ENCODE measurements around the gene LRSAM1.

LRSAM1 gene

DNA sequence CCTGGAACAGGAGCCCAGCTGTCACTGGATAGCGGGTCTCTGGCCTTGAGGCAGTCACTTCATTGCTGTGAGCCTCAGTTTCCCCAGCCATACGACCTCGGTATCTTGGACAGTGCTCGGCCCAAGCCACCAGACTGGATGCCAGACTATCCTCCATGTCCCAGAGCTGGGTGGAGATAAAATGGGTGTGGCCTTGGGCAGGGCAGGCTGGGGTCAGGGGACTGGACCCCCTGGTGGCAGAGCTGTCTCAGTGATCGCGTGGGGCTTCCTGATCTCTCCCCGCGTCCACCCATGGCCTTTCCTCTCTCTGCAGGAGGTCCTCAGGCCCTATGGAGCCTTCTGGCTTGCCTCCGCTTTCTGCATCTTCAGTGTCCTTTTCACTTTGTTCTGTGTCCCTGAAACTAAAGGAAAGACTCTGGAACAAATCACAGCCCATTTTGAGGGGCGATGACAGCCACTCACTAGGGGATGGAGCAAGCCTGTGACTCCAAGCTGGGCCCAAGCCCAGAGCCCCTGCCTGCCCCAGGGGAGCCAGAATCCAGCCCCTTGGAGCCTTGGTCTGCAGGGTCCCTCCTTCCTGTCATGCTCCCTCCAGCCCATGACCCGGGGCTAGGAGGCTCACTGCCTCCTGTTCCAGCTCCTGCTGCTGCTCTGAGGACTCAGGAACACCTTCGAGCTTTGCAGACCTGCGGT lies 44.4 kb upstream of the LRSAM1 start:
- no peak for DNase-seq (ENCODE audit: low spot score)
- in situ Hi-C loops (cut with MboI; ENCODE audit: low pct_unique_long_range_greater_than_20kb, low sequenced_read_pairs, unreplicated experiment): no loop called here
- TF ChIP-seq, protein P1, sequence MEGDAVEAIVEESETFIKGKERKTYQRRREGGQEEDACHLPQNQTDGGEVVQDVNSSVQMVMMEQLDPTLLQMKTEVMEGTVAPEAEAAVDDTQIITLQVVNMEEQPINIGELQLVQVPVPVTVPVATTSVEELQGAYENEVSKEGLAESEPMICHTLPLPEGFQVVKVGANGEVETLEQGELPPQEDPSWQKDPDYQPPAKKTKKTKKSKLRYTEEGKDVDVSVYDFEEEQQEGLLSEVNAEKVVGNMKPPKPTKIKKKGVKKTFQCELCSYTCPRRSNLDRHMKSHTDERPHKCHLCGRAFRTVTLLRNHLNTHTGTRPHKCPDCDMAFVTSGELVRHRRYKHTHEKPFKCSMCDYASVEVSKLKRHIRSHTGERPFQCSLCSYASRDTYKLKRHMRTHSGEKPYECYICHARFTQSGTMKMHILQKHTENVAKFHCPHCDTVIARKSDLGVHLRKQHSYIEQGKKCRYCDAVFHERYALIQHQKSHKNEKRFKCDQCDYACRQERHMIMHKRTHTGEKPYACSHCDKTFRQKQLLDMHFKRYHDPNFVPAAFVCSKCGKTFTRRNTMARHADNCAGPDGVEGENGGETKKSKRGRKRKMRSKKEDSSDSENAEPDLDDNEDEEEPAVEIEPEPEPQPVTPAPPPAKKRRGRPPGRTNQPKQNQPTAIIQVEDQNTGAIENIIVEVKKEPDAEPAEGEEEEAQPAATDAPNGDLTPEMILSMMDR (IDR thresholded peaks at IDR 0.05; ENCODE audit: extremely low read depth, insufficient read depth, missing control alignments): no peak

DNA sequence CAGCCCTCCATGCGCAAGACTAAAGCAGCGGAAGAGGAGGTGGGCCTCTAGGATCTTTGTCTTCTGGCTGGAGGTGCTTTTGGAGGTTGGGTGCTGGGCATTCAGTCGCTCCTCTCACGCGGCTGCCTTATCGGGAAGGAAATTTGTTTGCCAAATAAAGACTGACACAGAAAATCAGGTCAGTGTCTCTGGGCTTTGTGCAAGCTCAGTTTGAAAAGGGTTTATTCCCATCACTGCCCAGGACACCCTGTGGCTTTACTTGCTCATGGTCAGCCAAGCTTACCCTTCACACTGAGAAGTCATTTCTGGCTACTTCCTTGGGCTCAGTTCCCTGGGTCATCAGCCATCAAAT lies 43.8 kb upstream of the LRSAM1 start:
- no peak for DNase-seq (ENCODE audit: low spot score)
- TF ChIP-seq, protein P1 (IDR thresholded peaks at IDR 0.05; ENCODE audit: extremely low read depth, insufficient read depth, missing control alignments): no peak
- in situ Hi-C loops (cut with MboI; ENCODE audit: low pct_unique_long_range_greater_than_20kb, low sequenced_read_pairs, unreplicated experiment): no loop called here

DNA sequence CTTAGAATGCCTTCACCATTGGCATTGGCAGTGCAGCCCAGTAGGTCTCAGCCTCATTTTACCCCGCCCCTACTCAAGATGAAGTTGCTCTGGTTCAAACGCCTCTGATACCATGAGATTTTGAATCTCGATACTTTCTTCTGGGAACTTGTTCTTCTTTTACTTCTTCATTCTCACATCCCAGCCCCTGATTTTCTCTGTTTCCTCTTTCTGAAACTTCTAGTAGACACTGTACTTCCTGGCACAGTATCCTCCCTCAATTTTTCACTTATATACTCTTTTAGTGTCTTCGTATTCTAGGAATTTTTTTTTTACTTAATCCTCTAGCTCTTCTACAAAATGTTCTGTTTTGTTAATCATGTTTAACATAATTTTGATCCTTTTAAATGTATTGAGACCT lies 40.2 kb upstream of the LRSAM1 start:
- in situ Hi-C loops (cut with MboI; ENCODE audit: low pct_unique_long_range_greater_than_20kb, low sequenced_read_pairs, unreplicated experiment): no loop called here
- no peak for DNase-seq (ENCODE audit: low spot score)
- TF ChIP-seq, protein P1 (IDR thresholded peaks at IDR 0.05; ENCODE audit: extremely low read depth, insufficient read depth, missing control alignments): no peak

DNA sequence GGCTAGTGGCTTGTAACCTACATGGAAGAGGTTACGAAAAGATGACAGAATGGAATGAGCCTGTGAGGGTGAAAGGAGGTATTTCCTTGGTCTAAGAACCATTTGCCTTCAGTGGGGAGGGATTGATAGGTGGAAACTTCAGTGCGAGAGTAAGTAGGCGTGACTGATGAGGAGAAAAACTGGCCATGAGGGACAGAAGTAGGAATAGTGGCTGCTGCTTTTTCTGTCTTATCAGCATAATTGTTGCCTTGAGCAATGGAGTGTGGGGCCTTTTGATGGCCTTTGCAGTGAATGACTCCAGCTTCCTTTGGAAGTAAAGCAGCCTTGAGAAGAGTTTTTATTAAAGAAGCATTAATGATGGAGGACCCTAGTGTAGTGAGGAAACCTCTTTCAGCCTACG lies 36.2 kb upstream of the LRSAM1 start:
- no peak for DNase-seq (ENCODE audit: low spot score)
- TF ChIP-seq, protein P1 (IDR thresholded peaks at IDR 0.05; ENCODE audit: extremely low read depth, insufficient read depth, missing control alignments): no peak
- in situ Hi-C loops (cut with MboI; ENCODE audit: low pct_unique_long_range_greater_than_20kb, low sequenced_read_pairs, unreplicated experiment): no loop called here

DNA sequence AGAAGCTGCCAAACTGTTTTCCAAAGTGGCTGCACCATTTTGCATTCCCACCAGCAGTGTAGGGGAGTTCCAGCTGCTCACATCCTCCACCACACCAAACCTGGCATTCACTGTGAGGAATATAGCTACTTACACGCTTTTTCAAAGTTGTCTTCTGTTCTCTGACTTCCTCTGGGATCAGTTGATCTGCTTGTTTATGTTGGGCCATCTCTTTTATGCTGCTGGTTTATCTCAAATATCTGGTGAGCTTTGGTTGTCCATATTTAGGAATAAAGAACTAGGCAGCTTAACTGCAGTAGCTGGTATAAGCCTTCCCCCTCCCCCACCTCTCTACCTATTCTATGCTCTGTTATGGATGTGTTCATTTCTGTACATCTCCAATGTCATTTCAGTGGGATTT lies 35.7 kb upstream of the LRSAM1 start:
- TF ChIP-seq, protein P1 (IDR thresholded peaks at IDR 0.05; ENCODE audit: extremely low read depth, insufficient read depth, missing control alignments): no peak
- in situ Hi-C loops (cut with MboI; ENCODE audit: low pct_unique_long_range_greater_than_20kb, low sequenced_read_pairs, unreplicated experiment): no loop called here

DNA sequence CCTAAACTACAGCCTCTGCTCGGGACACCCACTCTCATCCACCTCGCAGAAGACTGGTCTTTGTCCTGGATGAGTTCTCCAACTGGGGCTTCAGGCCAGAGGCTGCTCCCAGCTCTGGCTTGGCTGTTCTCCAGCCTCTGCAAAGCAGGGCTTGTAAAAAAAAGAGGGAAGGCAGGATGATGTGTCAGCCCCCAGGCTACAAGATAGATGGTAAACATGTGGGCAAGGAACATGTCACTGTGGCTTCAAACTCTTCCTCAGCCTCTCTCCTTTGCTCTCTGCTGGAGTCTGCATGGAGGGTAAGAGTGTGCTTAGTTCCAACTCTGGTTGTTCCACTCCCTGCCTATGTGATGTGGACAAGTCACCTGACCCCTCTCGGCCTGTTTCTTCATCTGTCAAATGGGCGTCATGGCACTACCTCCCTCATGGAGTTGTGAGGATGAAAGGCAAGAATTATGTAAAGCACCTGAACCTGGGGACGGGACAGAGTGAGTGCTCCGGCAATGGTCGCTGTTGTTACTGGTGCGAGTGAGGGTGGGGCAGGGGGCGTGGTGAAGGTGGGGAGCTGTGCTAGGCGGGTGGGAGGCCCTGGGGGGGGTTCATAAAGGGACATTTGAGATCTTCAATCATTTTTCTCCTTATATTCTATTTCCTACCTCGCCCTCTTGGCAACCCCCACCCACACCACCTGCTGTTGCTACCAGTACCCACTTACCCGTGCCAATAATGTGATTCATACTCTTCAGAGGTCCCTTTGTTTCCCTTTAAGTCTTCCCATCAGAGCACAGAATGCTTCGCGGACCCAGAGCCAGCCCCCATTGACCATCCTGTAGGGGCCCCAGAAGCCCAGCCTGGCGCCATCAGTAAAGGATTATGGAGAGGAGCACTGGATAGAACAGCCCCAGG lies 33.9 kb upstream of the LRSAM1 start:
- DNase-seq (ENCODE audit: low spot score): no peak
- TF ChIP-seq, protein P1 (IDR thresholded peaks at IDR 0.05; ENCODE audit: extremely low read depth, insufficient read depth, missing control alignments): no peak

More for the DNA sequence above, 35.7 kb upstream of the LRSAM1 start:
- DNase-seq (ENCODE audit: low spot score): no peak

More for the DNA sequence above, 33.9 kb upstream of the LRSAM1 start:
- in situ Hi-C loops (cut with MboI; ENCODE audit: low pct_unique_long_range_greater_than_20kb, low sequenced_read_pairs, unreplicated experiment): no loop called here

Measured in GM13977 (cell line).